DLD1 (cell line): Measurements from ENCODE around the gene FBXL13.
"Not testable (repeated sequence)": the region's sequence is repeated elsewhere in the genome, so short reads cannot be mapped to it uniquely, and the experiment has no call there.

Experiments used
- in situ Hi-C: cut with HindIII; loops from 2 replicates; pipeline ENCODE4 v1.10.0; 2017; ENCODE audit warnings: low sequenced_read_pairs

Gene FBXL13

DNA sequence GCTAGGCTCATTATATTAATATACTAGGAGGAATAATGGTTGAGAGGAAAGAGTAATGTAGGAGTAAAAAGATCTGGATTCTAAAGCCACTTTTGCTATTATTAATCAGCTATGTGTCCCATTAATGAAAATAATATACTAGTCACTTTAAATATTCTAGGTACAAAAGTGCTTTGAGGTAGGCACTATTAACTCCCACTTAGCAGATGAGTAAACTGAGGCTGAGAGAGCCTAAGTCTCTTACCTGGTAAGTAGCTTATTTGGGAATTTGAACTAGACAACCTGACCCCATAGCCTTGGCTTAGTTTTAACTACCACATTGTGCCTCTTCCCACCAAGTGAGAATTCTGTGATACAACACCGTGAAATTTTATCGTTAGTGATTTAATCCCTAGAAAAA, 6.3 kb upstream of the FBXL13 start:
- in situ Hi-C loops = no loop called here

DNA sequence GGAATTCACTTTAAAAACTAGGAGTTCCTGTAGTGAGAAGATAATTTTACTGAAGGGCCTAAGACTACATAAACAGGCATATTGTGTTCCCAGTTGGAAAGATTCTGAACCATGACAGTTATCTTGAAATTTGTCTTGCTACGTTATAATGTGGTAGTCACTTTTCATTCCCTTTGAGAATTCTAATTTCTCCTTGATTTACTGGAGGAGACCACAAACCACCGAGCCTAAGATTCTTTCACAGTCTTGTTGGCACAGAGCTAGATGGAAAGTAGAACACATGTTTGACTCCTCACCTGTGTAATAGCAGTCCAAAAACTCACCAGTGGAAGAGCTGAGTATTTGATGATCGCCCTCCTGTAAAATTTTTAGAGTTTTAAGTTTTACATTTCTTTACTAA, 5.2 kb upstream of the FBXL13 start:
- in situ Hi-C loops = no loop called here

DNA sequence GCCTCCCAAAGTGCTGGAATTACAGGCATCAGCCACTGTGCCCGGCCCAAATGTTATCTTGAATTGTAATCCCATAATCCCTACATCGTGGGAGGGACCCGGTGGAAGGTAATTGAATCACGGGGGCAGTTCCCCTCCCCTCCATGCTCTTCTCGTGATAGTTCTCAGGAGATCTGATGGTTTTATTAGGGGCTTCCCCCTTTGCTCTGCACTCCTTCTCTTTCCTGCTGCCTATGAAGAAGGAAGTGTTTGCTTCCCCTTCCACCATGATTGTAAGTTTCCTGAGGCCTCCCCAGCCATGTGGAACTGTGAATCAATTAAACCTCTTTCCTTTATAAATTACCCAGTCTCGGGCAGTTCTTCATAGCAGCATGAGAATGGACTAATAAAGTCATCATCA, 3.6 kb upstream of the FBXL13 start:
- in situ Hi-C loops = not testable (repeated sequence)

DNA sequence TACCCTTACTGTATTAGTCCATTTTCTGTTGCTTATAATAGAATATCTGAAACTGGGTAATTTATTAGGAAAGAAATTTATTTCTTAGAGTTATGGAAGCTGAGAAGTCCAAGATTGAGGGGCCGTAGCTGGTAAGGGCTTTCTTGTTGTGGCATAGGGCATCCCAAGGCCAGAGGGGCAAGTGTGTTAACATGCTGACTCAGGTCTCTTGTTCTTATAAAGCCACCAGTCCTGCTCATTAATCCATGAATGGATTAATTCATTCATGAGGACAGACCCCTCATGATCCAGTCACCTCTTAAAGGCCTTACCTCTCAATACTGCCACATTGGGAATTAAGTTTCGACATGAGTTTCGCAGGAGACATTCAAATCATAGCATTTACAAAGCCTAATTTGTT, 2.7 kb upstream of the FBXL13 start:
- in situ Hi-C loops = no loop called here

DNA sequence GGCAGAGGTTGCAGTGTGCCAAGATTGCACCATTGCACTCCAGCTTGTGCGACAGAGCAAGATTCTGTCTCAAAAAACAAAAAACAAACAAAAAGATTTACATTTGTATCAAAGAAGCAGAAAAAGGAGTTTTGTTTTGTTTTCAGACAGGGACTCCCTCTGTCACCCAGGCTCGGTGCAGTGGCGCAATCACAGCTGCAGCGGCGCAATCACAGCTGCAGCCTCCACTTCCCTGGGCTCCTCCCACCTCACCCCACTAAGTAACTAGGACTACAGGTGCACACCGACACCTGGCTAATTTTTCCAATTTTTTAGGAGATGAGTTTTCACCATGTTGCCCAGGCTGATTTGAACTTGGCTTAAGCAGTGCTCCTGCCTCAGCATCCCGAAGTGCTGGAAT, 2.2 kb upstream of the FBXL13 start:
- in situ Hi-C loops = no loop called here

DNA sequence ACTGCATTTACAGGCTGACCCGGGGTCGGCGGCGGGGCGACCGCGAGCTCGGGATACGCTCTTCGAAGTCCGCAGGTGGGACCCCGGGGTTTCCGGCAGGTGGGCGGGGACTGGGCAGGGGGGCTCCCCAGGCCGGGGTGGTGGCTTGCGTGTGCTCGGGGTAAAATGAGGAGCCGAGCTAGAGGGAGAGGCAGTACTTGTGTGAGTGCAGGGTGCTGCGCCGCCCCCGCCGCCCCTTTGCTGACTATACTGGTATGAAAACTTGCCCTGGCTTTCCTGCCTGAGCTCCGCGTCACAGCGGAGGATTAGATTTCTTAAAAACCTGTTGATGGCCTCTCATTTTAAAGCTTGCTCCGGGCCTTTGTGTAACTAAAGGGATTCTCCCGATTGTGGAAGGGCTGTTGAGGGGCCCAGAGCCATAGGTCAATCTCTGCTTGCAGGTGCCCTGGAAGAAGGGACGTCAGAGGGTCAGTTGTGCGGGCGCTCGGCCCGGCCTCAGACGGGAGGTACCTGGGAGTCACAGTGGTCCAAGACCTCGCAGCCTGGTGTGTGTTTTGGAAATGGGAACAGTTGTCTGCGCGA, 832 bp upstream of the FBXL13 start:
- in situ Hi-C loops = no loop called here

DNA sequence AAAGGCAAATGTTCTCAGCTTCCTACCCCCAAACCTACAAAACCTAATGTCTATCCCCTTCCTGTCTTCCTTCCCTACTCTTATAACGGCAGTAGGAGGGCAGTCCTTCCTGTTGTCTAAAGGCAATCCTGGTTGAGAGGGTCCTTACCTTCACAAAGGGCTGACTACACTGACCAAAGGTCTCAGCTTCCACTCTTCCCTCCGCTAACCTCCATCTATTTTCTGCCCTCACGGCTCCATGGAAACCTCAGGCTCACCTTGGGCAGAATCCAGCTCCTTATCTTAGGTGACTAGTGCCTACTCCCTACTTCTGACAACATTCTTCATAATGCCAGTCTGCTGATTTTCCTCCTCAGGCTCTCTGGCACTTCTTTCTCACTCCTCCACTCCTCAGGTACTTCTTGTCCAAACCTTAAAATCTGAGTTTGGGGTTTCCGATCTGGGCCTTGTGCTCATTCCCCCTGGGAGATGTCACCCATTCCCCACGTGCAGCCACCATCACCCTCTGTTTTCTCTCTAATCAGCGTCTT, 542 bp downstream of the FBXL13 start:
- in situ Hi-C loops = no loop called here

DNA sequence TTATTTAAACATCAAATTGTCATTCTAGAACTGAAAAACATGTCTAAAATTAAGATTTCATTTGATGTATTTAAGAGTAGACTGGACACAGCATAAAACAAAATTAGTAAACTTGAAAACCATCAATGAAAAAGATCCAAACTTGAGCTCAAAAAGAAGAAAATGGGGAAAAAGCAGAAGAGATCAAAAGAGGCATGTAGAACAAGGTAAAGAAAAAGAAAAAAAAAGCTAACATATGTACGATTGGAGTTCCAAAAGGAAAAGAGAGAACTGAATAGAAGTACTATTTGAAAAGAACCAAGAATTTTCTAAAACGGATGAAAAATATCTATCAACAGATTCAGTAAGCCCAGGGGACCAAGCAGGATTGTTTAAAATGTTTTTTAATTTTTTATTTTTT, 3.6 kb downstream of the FBXL13 start:
- in situ Hi-C loops = no loop called here

DNA sequence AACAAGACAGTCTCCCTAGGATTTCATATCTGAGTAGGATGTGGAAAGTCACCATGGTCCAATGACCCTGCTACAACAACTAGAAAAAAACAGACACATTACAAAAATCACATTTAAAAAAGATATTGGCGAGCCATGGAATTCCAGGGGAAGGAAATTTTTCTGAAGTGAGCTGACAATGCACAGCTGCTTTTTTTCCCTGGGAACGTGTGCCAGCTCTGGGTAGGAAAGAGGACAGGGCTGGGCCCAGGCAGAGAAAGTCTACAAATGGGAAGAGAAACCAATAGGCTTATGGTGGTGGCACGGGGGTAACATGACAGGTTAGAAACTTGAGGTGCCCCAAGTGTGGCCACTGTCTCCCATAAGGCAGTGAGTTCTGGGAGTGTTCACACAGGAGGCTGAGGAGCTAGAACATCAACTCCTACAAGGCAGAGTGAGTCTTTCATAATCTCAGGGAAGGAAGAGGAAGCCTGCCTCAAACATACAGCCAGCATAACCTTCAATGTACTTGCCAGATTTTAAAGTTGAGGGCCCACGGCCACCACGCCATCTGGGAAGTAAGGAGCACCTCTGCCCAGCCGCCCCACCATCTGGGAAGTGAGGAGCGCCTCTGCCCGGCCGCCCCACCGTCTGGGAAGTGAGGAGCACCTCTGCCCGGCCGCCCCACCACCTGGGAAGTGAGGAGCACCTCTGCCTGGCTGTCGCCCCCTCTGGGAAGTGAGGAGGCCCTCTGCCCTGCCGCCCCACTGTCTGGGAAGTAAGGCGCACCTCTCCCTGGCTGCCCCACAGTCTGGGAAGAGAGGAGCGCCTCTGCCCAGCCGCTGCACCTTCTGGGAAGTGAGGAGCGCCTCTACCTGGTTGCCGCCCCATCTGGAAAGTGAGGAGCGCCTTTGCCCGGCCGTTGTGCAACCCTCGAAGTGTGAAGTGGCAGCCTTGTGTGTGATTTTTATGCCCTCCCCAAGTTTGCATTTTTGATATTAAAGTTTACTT, 5.9 kb downstream of the FBXL13 start:
- in situ Hi-C loops = no loop called here

DNA sequence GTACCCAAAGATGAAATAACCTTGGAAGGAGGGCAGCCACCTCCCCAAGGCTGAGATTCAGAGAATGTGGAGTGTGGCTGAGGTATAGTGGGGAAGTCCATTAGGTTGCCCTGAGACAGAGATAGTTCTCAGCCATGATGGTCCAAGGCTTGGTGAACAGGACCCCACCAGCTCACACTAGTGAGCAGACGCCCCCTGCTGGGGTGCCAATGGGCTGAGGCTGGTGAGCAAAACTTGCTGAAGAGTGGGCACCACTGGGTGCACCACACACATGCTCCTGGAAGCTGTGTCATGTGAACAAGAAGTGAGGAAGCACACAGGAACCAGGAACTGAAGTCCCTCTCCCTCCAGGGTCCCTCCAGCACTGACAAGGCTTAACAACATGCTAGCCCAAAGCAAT, 8.9 kb downstream of the FBXL13 start:
- in situ Hi-C loops = no loop called here

DNA sequence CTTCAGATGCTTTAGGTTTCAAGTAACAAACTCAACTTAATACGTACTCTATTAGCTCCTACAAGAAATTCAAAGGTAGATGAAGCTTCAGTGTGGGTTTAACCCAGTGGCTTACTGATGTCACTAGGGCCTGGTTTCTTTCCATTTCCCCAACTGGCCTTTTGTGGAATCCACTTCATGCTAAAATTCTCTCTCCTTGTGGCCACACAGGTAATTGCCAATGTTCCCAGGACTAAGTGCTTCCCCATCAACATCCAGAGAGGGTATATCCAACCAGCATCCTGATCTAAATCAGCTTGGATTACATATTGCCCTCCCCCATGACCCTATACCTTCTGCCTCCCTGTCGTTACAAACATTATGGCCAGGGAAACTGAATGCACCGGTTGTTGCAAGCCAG, 10.7 kb downstream of the FBXL13 start:
- in situ Hi-C loops = no loop called here

DNA sequence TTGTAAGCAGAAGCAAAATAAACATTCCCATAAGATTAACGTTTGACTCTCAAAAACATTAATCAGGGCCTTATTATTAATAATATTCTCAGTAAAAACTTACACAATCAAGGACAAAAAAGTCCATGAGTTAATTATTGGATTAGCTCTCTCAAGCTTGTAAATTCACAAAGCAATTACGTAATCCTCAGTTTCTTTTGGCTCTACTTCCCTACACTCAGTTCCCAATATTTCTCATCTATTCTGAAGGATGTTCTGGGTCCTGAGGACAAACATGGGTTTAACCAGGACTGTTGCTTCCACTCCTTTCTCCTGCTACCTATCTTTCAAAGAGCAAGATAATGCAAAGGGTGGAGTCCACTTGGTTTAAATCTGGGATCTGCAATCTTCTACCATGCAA, 15.1 kb downstream of the FBXL13 start:
- in situ Hi-C loops = no loop called here

DNA sequence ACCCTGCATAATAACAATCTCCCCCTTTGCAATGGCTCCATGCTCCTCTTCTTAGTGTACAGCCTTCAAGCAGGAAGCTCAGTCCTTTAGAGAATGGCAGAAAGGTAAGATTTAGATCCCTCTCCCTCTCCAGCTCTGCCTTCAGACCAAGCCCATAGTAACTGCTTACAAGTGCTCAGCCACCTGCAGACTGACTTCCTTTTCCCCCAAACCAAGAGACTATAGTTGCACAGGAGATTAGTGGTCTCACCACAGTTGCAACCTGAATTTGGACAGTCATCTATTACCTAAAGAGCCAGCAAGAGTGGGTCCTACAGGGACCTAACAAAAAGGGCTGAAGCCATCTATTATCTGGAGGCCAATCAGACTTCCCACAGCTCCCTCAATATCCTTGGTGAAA, 16.5 kb downstream of the FBXL13 start:
- in situ Hi-C loops = no loop called here

DNA sequence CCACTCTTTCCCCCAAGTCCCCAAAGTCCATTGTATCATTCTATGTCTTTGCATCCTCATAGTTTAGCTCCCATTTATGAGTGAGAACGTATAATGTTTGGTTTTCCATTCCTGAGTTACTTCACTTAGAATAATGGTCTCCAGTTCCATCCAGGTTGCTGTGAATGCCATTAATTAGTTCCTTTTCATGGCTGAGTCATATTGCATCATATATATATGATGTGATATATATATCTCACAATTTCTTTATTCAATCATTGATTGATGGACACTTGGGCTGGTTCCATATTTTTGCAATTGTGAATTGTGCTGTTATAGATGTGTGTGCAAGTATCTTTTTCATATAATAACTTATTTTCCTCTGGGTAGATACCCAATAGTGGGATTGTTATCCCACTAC, 18.6 kb downstream of the FBXL13 start:
- in situ Hi-C loops = not testable (repeated sequence)

DNA sequence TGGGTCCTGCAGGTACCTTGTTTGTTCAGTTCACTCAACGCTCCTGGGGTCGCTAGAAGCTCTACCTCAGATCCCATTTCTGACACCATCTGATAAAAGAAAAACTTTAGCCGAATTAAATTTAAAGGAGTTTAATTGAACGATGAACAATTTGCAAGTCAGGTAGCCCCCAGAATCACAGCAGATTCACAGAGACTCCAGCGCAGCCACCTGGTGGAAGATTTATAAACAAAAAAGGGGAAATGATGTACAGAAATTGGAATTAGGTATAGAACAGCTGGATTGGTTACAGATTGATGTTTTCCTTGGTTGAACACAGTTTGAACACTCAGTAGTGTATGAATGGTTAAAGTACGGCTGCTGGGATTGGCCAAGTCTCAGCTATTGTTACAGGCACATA, 23.1 kb downstream of the FBXL13 start:
- in situ Hi-C loops = no loop called here

DNA sequence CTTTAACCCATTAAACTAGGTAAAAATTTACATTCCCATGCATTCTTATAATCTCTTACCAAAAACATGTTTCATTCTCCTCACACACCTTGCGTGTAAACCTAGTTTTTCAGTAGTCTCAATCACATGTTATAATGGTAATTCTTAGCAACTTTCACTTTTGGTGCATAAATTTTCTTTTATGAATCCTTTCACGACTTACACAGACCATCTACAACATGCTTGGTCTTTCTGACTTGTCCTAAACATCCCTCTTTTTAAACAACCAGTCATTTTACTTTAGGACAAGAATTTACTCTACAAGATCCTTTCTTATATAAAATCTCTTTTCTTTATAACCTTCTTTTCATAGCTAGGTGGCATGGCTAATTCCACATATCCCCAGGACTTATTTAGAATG, 25.8 kb downstream of the FBXL13 start:
- in situ Hi-C loops = no loop called here

DNA sequence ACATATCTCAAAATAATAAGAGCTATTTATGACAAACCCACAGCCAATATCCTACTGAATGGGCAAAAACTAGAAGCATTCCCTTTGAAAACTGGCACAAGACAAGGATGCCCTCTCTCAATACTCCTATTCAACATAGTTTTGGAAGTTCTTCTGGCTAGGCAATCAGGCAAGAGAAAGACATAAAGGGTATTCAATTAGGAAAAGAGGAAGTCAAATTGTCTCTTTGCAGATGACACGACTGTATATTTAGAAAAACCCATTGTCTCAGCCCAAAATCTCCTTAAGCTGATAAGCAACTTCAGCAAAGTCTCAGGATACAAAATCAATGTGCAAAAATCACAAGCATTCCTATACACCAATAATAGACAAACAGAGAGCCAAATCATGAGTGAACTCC, 32.8 kb downstream of the FBXL13 start:
- in situ Hi-C loops = not testable (repeated sequence)

DNA sequence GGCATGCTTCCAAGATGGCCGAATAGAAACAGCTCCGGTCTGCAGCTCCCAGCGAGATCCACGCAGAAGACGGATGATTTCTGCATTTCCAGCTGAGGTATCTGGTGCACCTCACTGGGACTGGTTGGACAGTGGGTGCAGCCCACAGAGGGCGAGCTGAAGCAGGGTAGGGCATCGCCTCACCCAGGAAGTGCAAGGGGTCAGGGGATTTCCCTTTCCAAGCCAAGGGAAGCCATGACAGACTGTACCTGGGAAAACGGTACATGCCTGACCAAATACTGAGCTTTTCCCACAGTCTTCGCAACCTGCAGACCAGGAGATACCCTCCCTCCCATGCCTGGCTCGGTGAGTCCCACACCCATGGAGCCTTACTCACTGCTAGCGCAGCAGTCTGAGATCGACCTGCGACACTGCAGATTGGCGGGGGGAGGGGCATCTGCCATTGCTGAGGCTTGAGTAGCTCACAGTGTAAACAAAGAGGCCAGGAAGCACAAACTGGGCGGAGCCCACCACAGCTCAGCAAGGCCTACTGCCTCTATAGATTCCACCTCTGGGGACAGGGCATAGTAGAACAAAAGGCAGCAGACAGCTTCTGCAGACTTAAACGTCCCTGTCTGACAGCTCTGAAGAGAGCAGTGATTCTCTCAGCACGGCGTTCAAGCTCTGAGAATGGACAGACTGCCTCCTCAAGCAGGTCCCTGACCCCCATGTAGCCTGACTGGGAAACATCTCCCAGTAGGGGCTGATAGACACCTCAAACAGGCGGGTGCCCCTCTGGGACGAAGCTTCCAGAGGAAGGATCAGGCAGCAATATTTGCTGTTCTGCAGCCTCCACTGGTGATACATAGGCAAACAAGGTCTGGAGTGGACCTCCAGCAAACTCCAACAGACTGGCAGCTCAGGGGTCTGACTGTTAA, 36.5 kb downstream of the FBXL13 start:
- in situ Hi-C loops = not testable (repeated sequence)

DNA sequence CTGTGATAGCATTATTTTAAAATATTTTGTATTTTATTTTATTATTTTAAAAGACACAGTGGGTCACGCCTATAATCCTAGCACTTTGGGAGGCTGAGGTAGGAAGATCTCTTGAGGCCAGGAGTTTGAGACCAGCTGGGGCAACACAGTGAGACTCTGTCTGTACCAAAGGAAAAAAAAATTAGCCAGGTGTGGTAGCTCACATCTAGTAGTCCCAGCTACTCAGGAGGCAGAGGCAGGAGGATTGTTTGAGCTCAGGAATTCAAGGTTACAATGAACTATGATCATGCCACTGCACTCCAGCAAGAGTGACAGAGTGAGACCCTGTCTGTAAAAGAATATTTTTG, 37.1 kb downstream of the FBXL13 start:
- in situ Hi-C loops = no loop called here

DNA sequence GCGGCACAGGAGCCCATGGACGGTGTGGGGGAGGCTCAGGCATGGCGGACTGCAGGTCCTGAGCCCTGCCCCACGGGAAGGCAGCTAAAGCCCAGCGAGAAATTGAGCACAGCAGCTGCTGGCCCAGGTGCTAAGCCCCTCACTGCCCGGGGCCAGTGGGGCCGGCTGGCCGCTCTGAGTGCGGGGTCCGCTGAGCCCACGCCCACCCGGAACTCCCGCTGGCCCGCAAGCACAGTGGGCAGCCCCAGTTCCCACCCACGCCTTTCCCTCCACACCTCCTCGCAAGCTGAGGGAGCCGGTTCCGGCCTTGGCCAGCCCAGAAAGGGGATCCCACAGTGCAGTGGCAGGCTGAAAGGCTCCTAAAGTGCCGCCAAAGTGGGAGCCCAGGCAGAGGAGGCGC, 40.3 kb downstream of the FBXL13 start:
- in situ Hi-C loops = not testable (repeated sequence)

DNA sequence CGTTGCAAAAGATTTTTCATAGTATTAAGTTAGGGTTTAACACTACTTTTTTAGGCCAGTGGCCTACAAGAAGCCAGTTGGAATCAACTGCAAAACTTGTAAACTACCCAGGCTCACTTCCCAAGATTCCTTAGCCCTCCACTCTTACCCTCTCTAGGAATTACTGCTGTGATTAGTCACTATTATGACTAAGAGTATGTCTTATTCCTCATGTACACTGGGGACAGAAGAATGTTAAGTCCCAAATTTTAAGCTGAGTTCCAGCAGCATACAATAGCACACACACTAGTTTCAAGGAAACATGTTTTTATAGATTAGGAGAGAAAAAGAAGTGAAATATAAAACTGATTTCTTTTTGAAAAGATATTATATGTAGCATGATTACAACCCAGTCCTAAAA, 42.8 kb downstream of the FBXL13 start:
- in situ Hi-C loops = no loop called here
